Lung (tissue), 12 donors: ENCODE measurements around the gene ING5. TPM values are rescaled to one million over a fixed set of nuclear protein-coding genes. Genes with fewer than 3 reads are reported as not detected.

Experiments
- ATAC-seq: fragments of 200-7000 bp; cut with Tn5 transposase; one replicate; pipeline ENCODE4 v1.9.1; 2020; ENCODE audit warnings: moderate number of reproducible peaks; ENCODE audit not compliant: insufficient read depth, low FRiP score
- DNase-seq, 3 donors: peaks; one replicate each; pipeline ENCODE4 v3.0.0-alpha.2; 2013 to 2017
- H3K27ac ChIP-seq, 2 donors: one replicate each; pipeline ENCODE4 v1.5.1; 2013; ENCODE audit warnings: mild to moderate bottlenecking in 2 of 2, moderate library complexity in 2 of 2, control low read depth in 1 of 2, inconsistent platforms in 1 of 2, low read depth in 1 of 2, low read length in 1 of 2
- H3K27me3 ChIP-seq, 3 donors: one replicate each; pipeline ENCODE4 v1.5.1; 2013; ENCODE audit warnings: low read length in 2 of 3; ENCODE audit not compliant: control insufficient read depth in 3 of 3, insufficient read depth in 3 of 3
- H3K36me3 ChIP-seq, 4 donors: one replicate each; pipeline ENCODE4 v1.5.1; 2013; ENCODE audit warnings: low read length in 4 of 4, mild to moderate bottlenecking in 1 of 4, moderate library complexity in 1 of 4; ENCODE audit not compliant: control insufficient read depth in 4 of 4, insufficient read depth in 4 of 4
- H3K4me1 ChIP-seq, 5 donors: one replicate each; pipeline ENCODE4 v1.5.1; 2013; ENCODE audit warnings: low read length in 5 of 5, mild to moderate bottlenecking in 2 of 5, moderate library complexity in 1 of 5; ENCODE audit not compliant: control insufficient read depth in 5 of 5, insufficient read depth in 5 of 5
- H3K4me3 ChIP-seq: one replicate; pipeline ENCODE4 v1.5.1; 2013; ENCODE audit warnings: mild to moderate bottlenecking, control low read depth, moderate library complexity
- H3K9ac ChIP-seq, 2 donors: one replicate each; pipeline ENCODE4 v1.5.1; 2013; ENCODE audit warnings: low read length in 2 of 2, control low read depth in 1 of 2; ENCODE audit not compliant: insufficient read depth in 1 of 2
- H3K9me3 ChIP-seq, 4 donors: one replicate each; pipeline ENCODE4 v1.5.1; 2013; ENCODE audit warnings: low read length in 3 of 4, mild to moderate bottlenecking in 1 of 4, moderate library complexity in 1 of 4; ENCODE audit not compliant: control insufficient read depth in 4 of 4, insufficient read depth in 3 of 4
- CTCF ChIP-seq: IDR thresholded peaks from 2 replicates; pipeline ENCODE4 v1.5.1; 2012; ENCODE audit warnings: mild to moderate bottlenecking; ENCODE audit errors: control extremely low read depth, extremely low read depth
- WGBS, 2 donors: extraction: QIAGEN DNeasy Blood & Tissue Kit; methylation state at CpG; one replicate each; pipeline ENCODE4 v1.1.7; 2013; 5-methylcytosine and 5-hydroxymethylcytosine counted together
- polyA plus RNA-seq, 2 donors: library from polyadenylated mRNA; stranded (reverse); fragments of 200-250 nt; gene quantifications; one replicate each; pipeline ENCODE4 v1.2.1, GENCODE V29; 2013
- total RNA-seq, 2 donors: library from RNA; depleted of rRNA in 1 of 2; stranded (reverse); fragments of >200 nt in 1 of 2; gene quantifications; one replicate each; pipeline ENCODE4 v1.2.1, GENCODE V29; 2014 to 2021
- donor health status: control.
- donor health status: control.
- donor health status: Bipolar disorder and iron deficiency.
- donor health status: healthy.
- donor health status: DM: yes; HTN: yes; CAD: no.

The ING5 gene
- total and polyA plus RNA-seq, 4 donors, result 19.2 to 46.8 (median 31.1) TPM

DNA sequence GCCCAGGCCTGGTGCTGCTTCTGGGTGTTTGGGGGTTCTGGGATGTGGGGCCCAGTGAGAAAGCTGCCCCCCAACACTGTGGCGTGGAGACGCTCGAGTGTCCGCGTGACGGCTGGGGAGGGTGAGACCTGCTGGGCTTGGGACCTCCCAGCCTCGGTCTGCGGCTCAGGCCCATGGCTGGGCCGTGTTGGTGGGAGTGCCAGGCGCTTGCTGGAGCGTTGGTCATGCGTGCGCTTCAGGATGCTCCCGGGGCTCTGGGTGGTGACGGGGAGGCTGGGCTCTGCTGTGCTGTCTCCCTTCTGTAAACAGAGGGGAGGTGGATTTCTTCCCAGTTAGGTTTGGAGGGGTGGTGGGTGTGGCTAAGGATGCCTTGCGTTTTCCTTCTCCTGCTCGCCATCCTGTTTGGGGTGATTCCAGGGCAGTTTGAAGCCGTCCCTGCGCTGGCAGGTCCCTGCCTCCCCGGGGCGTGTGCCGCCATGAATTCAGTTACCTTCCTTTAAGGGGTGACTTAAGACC is 75.4 kb downstream of the ING5 start:
- WGBS, 2 donors, result 76 to 84% methylated on average over 22 of the region's 22 CpGs
- Histone ChIP-seq H3K9me3 (no peaks in the 10 kb centered on the region), H3K27me3 (no peaks in the 10 kb centered on the region), H3K4me3 (no peak overlapping the region), H3K36me3 (no peaks in the 10 kb centered on the region), H3K4me1 (peaks cover 0 to 8% (median 0%) of the 10 kb centered on the region in 5 donors), H3K27ac (no peak overlapping the region), H3K9ac (no peak overlapping the region)
- DNase-seq (no peak), ATAC-seq (no peak)
- no peak for TF ChIP-seq CTCF

DNA sequence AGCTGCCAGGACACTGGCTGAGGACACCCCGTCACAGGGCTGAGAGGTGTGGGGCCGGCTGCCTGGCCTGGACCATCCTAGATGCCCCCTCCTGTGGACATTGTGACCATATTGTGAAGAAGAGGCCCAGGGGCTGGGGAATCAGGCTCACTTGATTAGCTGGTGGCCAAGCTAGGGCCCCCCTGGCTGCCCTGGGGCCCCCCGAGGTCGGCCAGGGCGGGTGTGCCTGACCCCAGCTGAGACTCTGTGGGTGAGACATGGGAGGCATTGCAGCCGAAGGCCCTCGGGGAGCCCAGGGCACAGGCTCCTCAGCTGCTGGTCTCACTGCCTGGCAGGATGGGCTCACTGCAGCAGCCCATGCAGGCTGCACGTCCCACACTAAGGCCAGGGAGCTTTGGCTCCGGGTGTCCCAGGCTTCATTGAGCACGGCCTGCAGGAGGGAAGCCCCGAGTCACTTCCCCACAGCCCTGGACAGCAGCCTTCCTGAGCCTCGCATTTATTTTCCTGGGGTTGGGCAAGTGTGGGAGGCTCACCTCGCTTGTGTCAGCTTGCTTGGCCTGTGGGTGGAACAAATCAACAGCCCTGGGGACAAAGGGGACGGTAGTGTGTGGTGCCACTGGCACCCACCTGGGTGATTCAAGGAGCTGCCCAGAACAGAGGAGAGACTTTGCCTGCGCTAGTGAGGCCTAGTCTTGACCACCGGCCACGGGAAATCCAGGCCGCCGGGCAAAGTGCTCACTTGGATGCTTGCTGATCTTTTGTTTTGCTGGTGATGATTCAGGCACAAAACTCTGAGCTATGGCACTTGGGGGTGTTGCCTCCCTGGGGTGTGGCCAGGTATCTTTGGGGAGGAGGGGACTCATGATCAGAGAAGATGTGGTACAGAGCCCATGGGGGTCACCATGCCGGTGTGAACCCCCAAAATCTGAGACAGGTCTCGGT is 76.1 kb downstream of the ING5 start:
- Histone ChIP-seq H3K4me1 (peaks cover 0 to 8% (median 0%) of the 10 kb centered on the region in 5 donors), H3K9me3 (no peaks in the 10 kb centered on the region), H3K27ac (no peak overlapping the region), H3K4me3 (no peak overlapping the region), H3K27me3 (no peaks in the 10 kb centered on the region), H3K9ac (no peak overlapping the region), H3K36me3 (no peaks in the 10 kb centered on the region)
- ATAC-seq, result no peak
- 79% methylated on average over 18 to 21 of the region's 21 CpGs for WGBS, 2 donors
- no peak for TF ChIP-seq CTCF
- no peak for DNase-seq

Other genes starting within 250 kb of the ING5 start
- 100 to 1,000 TPM; 141 to 182 TPM for gene STK25, start 193.5 kb upstream of the ING5 start, total RNA-seq
- 100 to 1,000 TPM; 126 to 130 TPM for gene STK25, start 193.5 kb upstream of the ING5 start, polyA plus RNA-seq
- gene BOK, start 143.3 kb upstream of the ING5 start, total RNA-seq, result 10 to 100 TPM; 11.8 to 44.3 TPM
- 10 to 100 TPM; 26.8 to 31.5 TPM for gene BOK, start 143.3 kb upstream of the ING5 start, polyA plus RNA-seq
- gene THAP4, start 64.9 kb upstream of the ING5 start, total RNA-seq, result 10 to 100 TPM; 43.9 to 46.0 TPM
- gene THAP4, start 64.9 kb upstream of the ING5 start, polyA plus RNA-seq, result 10 to 100 TPM; 40.0 to 53.7 TPM
- gene ATG4B, start 64.3 kb upstream of the ING5 start, total RNA-seq, result 10 to 100 TPM; 69.1 to 74.9 TPM
- 10 to 100 TPM; 45.1 to 55.0 TPM for gene ATG4B, start 64.3 kb upstream of the ING5 start, polyA plus RNA-seq
- gene DTYMK, start 15.2 kb upstream of the ING5 start, total RNA-seq, result 10 to 100 TPM; 17.4 to 24.3 TPM
- 10 to 100 TPM; 15.6 to 21.9 TPM for gene DTYMK, start 15.2 kb upstream of the ING5 start, polyA plus RNA-seq
- 10 to 100 TPM; 22.2 to 45.3 TPM for gene D2HGDH, start 32.6 kb downstream of the ING5 start, total RNA-seq
- 10 to 100 TPM; 12.2 to 32.2 TPM for gene D2HGDH, start 32.6 kb downstream of the ING5 start, polyA plus RNA-seq
- under 1 TPM in 1 of 2 donors, not detected in 1; 0.40 TPM for gene GAL3ST2, start 74.8 kb downstream of the ING5 start, total RNA-seq
- gene GAL3ST2, start 74.8 kb downstream of the ING5 start, polyA plus RNA-seq, result not detected
- gene NEU4, start 107.2 kb downstream of the ING5 start, total RNA-seq, result under 1 TPM; 0.26 to 0.43 TPM
- under 1 TPM; 0.27 to 0.59 TPM for gene NEU4, start 107.2 kb downstream of the ING5 start, polyA plus RNA-seq
- under 1 TPM; 0.83 to 0.97 TPM for gene PDCD1, start 156.9 kb downstream of the ING5 start, total RNA-seq
- gene PDCD1, start 156.9 kb downstream of the ING5 start, polyA plus RNA-seq, result under 1 TPM; 0.59 to 0.80 TPM
- gene RTP5, start 167.7 kb downstream of the ING5 start, total RNA-seq, result under 1 TPM in 1 of 2 donors, not detected in 1; 0.09 TPM
- gene RTP5, start 167.7 kb downstream of the ING5 start, polyA plus RNA-seq, result under 1 TPM; 0.08 to 0.13 TPM